Ascending aorta (tissue), 2 donors: ENCODE results near the gene PDZRN3. TPM values are rescaled to one million over a fixed set of nuclear protein-coding genes. Genes with fewer than 3 reads are reported as not detected.

ENCODE experiments used
- DNase-seq, 2 donors: peaks; one replicate each; pipeline ENCODE4 v3.0.0-alpha.2; 2019; ENCODE audit warnings: low spot score in 2 of 2
- H3K27ac ChIP-seq, 2 donors: fragments of 200-600 bp; sonication (generic); one replicate each; pipeline ENCODE4 v1.5.1; 2016 to 2017; ENCODE audit warnings: mild to moderate bottlenecking in 1 of 2
- H3K27me3 ChIP-seq: fragments of 200-600 bp; sonication (generic); one replicate; pipeline ENCODE4 v1.5.1; 2017
- H3K36me3 ChIP-seq, 2 donors: fragments of 200-600 bp; sonication (generic); one replicate each; pipeline ENCODE4 v1.5.1; 2016
- H3K4me1 ChIP-seq, 2 donors: fragments of 200-600 bp; sonication (generic); one replicate each; pipeline ENCODE4 v1.5.1; 2016 to 2017; ENCODE audit warnings: mild to moderate bottlenecking in 1 of 2
- H3K4me3 ChIP-seq, 2 donors: fragments of 200-600 bp; sonication (generic); one replicate each; pipeline ENCODE4 v1.5.1; 2016 to 2017; ENCODE audit warnings: mild to moderate bottlenecking in 1 of 2
- H3K9me3 ChIP-seq, 2 donors: fragments of 200-600 bp; sonication (generic); one replicate each; pipeline ENCODE4 v1.5.1; 2016
- intact Hi-C: fragments of 100-400 bp; cut with DNase I; formaldehyde crosslinking; loops from one replicate; pipeline ENCODE4 v1.15.1; 2023
- total RNA-seq: library from RNA; depleted of rRNA; stranded (reverse); fragments of >200 nt; gene quantifications from one replicate; pipeline ENCODE4 v1.1.0, GENCODE V29; 2016
- TF ChIP-seq, protein P1 (sequence below), 3 experiments: fragments of 200-600 bp in 2 of 3; fragments of 450-650 bp in 1 of 3; sonication (generic) in 2 of 3; IDR thresholded peaks; one replicate each; pipeline ENCODE4 v1.5.1; 2016 to 2019; ENCODE audit warnings: antibody characterized with exemption in 3 of 3, mild to moderate bottlenecking in 1 of 3, moderate library complexity in 1 of 3

The PDZRN3 gene
- total RNA-seq, 1 donor from 2014 or later: 71.9 TPM

DNA sequence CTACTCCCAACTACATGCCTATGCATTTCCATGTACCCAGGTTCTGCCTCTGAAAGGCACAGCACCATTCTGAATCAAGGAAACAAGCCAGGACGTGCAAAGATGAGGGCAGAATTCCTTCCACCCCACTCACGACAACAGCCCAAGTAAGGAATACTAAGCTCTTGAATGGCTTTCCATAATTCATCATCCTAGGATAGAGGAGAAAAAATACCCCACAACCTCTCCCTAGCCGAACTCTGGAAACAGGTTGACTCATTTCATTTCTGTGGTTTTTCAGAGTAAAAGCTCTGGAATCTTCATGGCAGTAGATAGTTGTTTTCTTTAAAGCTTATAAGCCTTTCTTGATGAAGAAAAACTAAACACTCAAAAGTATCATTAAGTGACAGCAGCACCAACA, 77.8 kb downstream of the PDZRN3 start:
- intact Hi-C loops: no loop called here
- H3K27ac ChIP-seq: peak overlapping the region; percentile 83 to 85
- H3K4me3 ChIP-seq: no peak overlapping the region
- no peaks in the 10 kb centered on the region for H3K9me3 ChIP-seq
- TF ChIP-seq, protein P1, sequence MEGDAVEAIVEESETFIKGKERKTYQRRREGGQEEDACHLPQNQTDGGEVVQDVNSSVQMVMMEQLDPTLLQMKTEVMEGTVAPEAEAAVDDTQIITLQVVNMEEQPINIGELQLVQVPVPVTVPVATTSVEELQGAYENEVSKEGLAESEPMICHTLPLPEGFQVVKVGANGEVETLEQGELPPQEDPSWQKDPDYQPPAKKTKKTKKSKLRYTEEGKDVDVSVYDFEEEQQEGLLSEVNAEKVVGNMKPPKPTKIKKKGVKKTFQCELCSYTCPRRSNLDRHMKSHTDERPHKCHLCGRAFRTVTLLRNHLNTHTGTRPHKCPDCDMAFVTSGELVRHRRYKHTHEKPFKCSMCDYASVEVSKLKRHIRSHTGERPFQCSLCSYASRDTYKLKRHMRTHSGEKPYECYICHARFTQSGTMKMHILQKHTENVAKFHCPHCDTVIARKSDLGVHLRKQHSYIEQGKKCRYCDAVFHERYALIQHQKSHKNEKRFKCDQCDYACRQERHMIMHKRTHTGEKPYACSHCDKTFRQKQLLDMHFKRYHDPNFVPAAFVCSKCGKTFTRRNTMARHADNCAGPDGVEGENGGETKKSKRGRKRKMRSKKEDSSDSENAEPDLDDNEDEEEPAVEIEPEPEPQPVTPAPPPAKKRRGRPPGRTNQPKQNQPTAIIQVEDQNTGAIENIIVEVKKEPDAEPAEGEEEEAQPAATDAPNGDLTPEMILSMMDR (IDR thresholded peaks at IDR 0.05): no peak
- no peaks in the 10 kb centered on the region for H3K36me3 ChIP-seq
- no peaks in the 10 kb centered on the region for H3K27me3 ChIP-seq
- peaks cover 5 to 21% of the 10 kb centered on the region in 2 donors for H3K4me1 ChIP-seq
- DNase-seq: no peak

DNA sequence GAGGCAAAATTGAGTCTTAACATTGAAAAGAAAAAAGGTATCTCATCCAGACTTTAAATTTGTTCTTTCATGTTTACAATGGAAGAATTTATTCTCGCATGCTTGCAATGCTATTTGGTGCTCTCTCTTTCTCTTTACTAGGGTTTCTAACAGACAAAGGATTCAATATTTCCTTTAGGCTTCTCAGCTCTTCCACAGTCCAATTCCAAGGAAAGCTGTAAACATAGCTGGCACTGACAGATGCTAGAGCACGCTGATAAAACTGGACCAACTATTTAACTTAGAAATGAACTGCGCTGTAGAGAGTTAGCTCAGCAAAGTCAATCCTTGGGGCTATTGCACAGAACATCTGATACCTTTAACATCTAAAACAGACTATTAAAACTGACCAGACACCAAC, 81.3 kb downstream of the PDZRN3 start:
- H3K4me1 ChIP-seq: peaks cover 5 to 27% of the 10 kb centered on the region in 2 donors
- H3K36me3 ChIP-seq: no peaks in the 10 kb centered on the region
- H3K9me3 ChIP-seq: no peaks in the 10 kb centered on the region
- TF ChIP-seq, protein P1 (IDR thresholded peaks at IDR 0.05): no peak
- H3K27me3 ChIP-seq: no peaks in the 10 kb centered on the region
- intact Hi-C loops: no loop called here
- H3K4me3 ChIP-seq: no peak overlapping the region
- H3K27ac ChIP-seq: no peak overlapping the region
- DNase-seq: no peak

DNA sequence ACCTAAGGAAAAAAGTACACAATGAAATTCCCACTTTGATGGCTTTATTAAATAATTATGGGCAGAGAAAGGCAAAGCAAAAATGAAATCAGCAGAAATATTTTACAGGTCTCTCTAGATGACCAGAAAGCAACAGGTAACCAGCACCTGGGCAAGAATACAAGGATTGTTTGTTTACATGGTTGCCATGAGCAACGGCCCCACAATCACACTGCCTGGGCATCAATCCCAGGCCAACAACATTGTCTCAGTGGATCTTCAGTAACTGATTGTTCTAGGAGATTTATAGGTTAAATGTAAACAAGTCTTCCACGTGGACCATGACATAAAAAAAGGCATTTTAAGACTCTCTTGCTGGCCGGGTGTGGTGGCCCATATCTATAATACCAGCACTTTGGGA, 82.6 kb downstream of the PDZRN3 start:
- Histone ChIP-seq H3K9me3 (no peaks in the 10 kb centered on the region), H3K27me3 (no peaks in the 10 kb centered on the region), H3K27ac (peak overlapping the region in 1 of 2 donors; percentile 8), H3K36me3 (no peaks in the 10 kb centered on the region), H3K4me1 (peaks cover 5 to 15% of the 10 kb centered on the region in 2 donors), H3K4me3 (no peak overlapping the region)
- no peak for DNase-seq
- TF ChIP-seq, protein P1 (IDR thresholded peaks at IDR 0.05): no peak
- intact Hi-C loops: no loop called here

DNA sequence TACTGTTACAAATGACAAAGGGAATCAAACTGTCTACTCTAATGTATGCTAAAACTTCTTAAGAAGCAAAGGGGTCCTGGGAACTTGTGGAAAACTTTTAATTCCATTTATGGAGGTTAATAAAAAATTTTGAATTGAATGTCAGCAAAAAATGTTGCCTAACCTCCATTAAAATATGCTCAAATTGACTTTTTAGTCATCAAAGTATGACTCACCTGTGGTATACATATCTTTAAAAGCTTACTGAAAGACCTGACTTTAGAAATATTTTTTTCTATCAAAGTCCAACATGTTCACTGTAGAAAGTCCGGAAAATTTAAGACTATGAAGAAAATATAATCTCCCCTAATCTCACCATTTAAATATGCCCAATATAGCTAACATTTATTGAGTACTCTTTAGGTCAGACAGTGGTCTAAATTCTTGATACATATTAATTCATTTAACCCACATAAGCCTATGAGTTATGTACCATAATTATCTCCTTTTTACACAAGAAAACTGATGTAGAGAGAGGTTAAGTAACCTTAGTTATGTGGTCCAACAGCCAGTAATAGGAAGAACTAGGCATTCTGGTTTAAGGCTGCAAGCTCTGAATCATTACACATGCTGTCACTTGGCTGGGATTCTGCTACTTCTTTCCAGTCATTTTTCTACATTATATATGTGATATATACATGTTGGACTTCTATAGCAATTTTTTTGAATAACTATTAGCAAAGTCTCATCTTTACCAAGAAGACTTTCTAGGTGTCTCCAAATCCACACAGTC, 83.6 kb downstream of the PDZRN3 start:
- H3K4me1 ChIP-seq: peaks cover 5 to 20% of the 10 kb centered on the region in 2 donors
- H3K27me3 ChIP-seq: no peaks in the 10 kb centered on the region
- H3K4me3 ChIP-seq: no peak overlapping the region
- H3K9me3 ChIP-seq: no peaks in the 10 kb centered on the region
- intact Hi-C loops: no loop called here
- DNase-seq: no peak
- TF ChIP-seq, protein P1 (IDR thresholded peaks at IDR 0.05): no peak
- peak overlapping the region; percentile 8 to 30 for H3K27ac ChIP-seq
- H3K36me3 ChIP-seq: no peaks in the 10 kb centered on the region

DNA sequence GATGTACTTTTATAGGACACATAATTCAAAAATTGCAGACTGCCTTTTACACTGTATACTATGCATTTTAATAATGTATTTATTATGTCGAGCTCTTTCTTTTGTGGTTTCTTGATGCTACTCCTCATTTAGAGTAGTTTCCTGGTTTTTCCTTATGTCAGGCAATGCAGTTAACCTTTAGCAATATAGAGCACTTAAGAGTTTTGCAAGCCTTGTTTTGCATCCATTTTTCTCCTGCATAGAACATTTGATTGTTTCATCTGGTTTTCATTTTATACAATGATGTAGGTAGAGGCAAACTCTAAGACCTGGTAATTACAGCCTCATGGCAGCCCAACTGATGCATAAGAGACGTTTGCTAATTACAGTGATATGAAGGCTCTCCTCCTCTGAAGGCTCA, 86.3 kb downstream of the PDZRN3 start:
- H3K27me3 ChIP-seq: no peaks in the 10 kb centered on the region
- intact Hi-C loops: no loop called here
- no peaks in the 10 kb centered on the region for H3K9me3 ChIP-seq
- H3K27ac ChIP-seq: no peak overlapping the region
- TF ChIP-seq, protein P1 (IDR thresholded peaks at IDR 0.05): no peak
- H3K4me1 ChIP-seq: peaks cover 5 to 16% of the 10 kb centered on the region in 2 donors
- H3K4me3 ChIP-seq: no peak overlapping the region
- DNase-seq: no peak
- H3K36me3 ChIP-seq: no peaks in the 10 kb centered on the region
